HS-5 (cell line): ENCODE results near the gene DALRD3.
"Not testable (repeated sequence)": the region's sequence is repeated elsewhere in the genome, so short reads cannot be mapped to it uniquely, and the experiment has no call there.

Experiments
- DNase-seq: peaks from one replicate; pipeline ENCODE4 v3.0.0-alpha.2; 2012; ENCODE audit warnings: low read depth

Gene DALRD3

DNA sequence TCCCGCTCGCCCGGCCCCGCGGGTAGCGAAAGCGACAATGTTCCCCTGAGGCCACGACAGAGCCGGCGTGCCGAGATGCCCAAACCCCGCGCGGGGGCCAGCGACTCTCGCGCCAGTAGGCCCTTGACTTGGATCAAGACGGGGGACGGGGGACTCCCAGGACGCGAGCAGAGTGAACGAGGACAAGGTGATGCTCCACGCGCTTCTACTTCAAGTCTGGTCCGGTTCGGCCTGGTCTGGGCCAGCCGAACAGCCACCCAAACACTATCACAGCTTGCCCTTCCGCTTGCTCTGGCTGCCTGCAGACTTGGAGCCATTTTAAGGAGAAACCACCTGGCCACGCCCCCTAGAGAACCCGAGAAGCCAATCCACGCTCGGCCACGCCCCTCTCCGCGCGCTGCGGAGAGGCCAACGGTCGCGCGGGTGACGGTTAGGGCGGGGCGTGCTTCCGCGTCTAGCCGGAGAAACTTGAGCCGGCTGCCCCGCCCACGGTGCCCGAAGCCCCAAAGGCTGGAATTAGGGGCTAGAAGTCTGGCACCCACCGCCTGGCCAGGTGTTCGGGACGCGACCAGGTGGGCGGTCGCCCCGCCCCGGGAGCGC, 2.9 kb upstream of the DALRD3 start:
- peak; percentile 94 for DNase-seq

DNA sequence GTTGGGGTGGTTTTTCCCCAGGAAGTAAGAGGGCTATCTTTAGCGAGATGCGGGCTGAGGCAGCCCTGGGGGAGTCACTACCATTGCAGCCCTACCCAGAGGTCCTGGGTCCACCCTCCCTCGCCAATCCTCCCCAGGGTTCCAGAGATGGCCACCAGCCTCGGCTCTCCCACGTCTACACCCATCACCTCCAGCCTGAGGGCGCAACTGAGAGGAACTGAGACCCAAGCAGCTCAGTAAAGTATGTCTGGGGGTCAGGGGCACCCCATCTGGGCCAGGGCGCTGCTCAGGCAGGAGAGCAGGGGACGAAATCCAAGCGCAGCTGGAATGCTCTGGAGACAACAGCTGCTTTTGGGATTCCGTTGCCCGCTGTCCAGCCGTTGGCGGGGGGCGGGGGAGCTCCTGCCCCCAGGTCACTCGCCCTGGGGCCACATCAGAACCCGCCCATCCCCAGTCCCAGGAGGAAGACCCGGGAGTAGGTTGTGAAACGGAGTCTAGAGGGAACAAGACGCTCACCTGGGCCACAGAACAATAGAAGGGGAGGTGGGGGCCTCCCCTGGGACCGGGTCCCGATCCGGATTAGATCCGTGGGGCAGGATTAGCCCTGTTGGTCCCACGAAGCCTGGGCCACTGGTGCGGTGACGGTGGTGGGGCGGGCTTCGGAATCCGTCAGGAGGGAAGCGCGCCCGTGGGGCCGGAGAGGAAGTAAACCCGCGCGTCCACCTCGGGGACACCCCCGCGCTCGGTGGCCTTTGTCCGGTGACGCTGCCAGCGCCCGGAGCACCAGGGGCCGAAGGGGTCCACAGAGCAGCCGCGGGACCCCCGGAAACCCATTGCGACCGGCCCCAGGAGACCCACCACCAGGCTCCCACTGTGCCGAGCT, 2.2 kb upstream of the DALRD3 start:
- no peak for DNase-seq

DNA sequence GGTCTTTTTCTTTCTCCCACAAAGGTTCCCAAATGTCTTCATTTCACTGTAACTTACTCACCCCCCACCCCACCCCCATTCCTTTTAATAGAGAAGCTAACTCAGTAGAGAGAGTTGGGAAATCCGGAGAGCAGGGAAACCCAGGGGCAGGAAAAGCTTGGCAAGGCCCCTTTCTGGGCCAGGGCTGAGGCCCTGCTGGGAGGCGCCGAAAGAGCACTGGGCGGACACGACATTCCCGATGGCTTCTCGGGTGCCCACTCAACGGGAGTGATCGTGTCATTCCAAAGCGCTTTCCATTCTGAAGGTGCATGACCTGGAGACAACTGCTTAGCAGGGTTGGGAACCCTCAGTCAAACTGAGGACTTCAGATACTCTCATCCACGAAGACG, 1.6 kb upstream of the DALRD3 start:
- DNase-seq: no peak

DNA sequence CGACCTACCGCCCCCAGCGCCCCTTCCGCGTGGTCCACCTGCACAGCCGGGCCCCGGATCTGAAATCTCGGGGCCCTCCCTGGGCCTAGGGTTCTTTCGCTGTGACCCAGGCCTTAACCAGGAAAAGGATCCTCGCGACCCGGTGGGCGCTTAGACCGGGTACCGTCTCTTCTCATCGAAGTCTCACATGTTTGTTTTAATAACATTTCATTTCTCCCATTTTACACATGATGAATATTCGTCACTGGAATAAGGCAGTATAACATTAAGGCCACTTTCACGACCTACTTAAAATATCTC, 277 bp upstream of the DALRD3 start:
- no peak for DNase-seq

DNA sequence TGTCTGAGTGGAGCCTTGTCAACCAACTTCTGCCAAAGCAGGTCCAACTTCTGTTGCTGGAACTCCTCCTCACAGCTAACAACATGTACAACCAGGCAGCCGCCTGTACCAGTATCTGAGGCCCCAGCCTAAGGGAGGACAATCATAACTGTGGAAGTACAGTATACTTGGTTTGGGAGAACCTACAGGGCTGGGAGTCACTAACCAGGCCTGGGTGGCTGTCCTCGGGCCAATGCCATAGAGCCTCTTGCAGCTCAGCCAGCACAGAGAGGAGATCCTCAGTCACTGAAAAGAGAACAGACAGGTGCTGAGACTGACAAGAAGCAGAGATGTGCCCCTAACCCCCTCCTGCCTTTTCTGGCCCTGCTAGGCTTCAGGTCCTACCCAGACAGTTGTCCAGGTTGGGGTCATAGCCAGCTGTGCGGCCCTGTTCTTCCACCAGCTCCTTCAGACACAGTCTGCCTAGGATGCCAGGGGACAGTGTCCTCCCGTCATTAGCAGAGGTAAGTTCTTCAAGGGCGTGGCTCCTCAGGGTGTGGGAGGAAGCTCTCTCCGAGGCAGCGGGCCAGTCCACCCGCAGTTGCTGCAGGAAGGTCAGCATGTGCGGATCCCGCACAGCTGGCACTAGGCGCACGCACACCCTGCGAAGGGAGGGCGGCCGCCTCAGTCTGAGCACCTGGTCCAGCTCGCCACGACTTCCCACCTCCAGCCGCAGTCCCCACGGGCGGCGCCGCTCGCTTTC, 980 bp downstream of the DALRD3 start:
- DNase-seq: no peak

DNA sequence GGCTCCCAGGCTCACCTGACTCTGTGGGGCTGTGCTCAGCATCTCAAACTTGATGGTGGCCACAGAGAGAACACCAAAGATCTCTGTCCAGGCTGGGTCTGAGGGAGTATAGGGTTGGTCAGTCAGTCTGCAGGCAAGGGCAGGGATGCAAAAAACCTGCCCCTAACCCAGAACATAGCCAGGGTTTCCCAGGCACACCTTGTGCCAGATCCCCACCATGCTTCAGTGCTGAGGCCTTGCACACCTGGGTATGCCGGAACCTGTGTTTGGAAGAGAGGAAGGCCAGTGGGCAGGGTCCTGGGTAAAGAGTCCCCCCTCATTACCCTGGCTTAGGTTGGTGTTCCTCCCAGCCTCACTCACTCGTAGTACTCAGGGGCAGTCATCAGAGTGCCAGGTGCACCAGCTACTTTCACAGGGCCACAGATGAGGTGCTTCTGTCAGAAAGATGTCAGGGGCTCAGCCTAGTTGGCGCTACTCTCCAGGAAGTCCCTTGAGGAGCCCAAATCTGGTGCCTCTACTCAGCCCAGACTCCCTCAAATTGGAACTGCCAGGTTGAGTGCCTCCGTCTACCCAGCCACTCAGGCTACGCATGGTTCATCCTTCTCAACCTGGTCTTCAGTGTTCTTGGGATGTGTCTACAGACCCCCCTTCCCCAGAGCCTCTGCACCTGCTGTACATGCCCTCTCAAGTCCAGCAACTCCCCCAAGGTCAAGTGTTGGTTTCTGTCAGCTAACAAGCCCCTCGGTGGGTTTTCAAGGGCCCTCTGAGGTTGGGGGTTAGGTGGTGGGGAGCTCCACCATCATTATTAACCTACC, 1.8 kb downstream of the DALRD3 start:
- no peak for DNase-seq

DNA sequence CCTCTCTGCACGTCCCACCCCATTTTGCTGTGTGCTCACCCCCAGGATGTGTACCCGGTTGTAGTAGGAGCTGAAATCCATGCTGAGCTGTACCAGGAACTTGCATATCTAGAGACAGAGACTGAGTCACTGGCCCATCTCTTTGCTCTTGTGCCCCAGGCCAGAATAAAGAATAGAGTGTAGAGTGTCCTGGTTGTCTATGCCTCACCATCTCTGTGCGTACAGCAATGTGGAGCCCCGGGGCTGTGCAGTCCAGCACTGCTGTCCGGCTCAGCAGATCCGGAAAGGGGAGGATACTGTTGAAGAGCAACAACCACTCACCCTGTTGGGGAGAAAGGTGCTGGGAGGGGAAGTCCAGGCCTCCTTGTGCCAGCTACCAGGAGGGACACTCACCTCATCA, 2.6 kb downstream of the DALRD3 start:
- no peak for DNase-seq

DNA sequence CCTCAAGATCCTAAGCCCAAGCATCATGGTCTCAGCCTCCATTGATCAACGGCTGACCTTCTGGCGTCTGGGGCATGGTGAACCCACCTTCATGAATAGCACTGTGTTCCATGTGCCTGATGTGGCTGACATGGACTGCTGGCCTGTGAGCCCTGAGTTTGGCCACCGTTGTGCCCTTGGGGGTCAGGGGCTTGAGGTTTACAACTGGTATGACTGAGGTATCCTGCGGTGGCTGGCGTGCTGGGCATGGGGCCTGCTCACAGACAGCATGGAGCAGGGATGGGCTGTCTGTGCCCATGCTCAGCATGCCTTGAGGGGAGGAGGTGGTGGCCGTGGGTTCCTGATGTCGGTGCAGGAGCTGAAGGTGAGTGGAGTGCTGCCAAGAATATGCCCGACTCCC, 3.3 kb downstream of the DALRD3 start:
- no peak for DNase-seq

DNA sequence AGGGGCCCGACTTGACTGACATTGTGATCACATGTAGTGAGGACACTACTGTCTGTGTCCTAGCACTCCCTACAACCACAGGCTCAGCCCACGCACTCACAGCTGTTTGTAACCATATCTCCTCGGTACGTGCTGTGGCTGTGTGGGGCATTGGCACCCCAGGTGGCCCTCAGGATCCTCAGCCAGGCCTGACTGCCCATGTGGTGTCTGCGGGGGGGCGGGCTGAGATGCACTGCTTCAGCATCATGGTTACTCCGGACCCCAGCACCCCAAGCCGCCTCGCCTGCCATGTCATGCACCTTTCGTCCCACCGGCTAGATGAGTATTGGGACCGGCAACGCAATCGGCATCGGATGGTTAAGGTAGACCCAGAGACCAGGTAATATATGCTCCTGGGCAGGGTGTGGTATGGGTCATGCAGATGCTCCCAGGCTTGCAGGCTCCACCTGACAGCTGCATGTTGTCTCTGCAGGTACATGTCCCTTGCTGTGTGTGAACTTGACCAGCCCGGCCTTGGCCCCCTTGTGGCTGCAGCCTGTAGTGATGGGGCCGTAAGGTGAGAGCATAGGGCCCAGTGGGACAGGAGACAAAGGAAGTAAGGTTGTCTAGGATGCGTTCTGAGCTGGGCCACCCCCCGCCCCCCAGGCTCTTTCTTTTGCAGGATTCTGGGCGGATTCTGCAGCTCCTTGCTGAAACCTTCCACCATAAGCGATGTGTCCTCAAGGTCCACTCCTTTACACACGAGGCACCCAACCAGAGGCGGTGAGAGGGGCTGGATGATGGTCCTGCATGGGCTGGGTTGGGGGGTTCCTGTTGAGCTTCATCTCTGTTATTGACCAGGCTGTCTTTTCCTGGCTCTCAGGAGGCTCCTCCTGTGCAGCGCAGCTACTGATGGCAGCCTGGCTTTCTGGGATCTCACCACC, 4.4 kb downstream of the DALRD3 start:
- DNase-seq: no peak

DNA sequence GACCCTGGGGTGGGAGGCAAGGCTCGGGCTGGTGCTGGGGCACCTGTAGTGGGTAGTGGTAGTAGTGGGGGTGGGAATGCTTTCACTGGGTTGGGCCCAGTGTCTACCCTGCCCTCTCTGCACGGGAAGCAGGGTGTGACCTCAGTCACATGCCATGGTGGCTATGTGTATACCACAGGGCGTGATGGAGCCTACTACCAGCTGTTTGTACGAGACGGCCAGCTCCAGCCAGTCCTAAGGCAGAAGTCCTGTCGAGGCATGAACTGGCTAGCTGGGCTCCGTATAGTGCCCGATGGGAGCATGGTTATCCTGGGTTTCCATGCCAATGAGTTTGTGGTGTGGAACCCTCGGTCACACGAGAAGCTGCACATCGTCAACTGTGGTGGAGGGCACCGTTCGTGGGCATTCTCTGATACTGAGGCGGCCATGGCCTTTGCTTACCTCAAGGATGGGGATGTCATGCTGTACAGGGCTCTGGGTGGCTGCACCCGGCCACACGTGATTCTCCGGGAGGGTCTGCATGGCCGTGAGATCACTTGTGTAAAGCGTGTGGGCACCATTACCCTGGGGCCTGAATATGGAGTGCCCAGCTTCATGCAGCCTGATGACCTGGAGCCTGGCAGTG, 5.2 kb downstream of the DALRD3 start:
- DNase-seq: no peak

DNA sequence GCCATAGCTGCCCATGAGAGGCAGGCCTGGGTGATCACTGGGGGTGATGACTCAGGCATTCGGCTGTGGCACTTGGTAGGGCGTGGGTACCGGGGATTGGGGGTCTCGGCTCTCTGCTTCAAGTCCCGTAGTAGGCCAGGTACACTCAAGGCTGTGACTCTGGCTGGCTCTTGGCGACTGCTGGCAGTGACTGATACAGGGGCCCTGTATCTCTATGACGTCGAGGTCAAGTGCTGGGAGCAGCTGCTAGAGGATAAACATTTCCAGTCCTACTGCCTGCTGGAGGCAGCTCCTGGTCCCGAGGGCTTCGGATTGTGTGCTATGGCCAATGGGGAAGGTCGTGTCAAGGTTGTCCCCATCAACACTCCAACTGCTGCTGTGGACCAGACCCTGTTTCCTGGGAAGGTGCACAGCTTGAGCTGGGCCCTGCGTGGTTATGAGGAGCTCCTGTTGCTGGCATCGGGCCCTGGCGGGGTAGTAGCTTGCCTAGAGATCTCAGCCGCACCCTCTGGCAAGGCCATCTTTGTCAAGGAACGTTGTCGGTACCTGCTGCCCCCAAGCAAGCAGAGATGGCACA, 5.9 kb downstream of the DALRD3 start:
- DNase-seq: no peak

DNA sequence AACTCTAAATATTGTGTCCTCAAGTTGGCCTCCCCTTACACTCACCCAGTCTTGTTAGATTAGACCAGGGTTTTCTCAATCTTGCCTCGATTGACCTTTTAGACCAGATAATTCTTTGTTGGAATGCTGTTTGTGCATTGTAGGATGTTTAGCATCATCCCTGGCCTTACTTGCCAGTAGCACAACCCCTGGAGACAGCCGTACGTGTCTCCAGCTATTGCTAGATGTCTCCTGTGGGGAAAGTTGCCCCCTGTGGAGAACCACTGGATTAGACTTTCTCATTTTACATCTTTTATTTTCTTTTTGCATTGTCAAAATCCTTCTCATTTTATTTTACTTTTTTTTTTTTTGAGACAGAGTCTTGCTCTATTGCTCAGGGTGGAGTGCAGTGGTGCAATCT, 9.0 kb downstream of the DALRD3 start:
- DNase-seq: no peak

DNA sequence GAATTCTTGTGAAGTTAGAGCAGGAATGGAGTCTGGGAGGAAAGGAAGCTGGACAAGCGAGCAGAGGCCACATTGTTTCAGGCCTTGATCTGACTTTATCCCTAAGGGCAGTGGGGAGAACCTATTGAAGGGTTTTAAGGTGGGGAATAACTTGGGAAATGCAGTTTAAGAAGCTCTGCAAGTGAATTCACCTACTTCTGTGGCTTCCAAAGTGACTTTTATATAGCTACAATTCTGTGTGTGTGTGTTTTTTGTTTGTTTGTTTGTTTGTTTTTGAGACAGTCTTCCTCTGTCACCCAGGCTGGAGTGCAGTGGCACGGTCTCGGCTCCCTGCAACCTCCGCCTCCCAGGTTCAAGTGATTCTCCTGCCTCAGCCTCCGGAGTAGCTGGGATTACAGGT, 9.8 kb downstream of the DALRD3 start:
- not testable (repeated sequence) for DNase-seq

DNA sequence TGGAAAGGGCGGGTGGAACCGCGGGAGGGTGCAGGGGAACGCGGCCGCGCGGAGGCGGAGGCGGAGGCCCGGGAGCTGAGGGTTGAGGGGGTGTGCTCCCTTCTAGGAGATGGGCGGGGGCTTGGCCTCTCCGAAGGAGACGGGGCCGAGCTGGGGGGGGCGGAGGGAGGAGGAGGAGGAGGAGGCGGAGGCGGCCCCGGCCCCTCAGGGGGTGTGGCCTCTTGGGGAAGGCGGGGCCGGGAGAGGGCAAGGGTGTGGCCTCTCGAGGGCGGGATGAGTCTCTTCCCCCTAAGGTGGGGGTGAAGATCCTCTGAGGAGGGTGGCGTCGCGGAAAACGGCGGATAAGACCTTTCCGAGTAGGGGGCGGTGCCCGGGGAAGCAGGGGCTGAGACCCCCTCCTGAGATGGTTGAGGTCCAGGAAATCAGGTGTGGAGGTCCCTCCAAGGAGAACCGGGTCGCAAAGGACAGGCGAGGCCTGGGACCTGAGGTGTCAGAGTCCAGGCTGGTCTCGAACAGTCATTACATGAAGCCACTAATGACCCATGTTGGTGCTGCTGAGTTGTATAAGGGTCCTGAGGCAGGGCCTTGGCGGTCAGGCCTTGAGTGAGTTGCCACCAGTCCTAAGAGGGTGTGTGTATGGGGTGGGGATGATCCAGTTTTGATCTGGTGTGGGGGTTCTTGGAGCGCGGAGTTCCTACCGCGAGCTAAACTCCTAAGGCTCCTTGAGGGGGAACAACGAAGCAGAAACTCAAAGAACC, 10.4 kb downstream of the DALRD3 start:
- DNase-seq: peak; percentile 58

DNA sequence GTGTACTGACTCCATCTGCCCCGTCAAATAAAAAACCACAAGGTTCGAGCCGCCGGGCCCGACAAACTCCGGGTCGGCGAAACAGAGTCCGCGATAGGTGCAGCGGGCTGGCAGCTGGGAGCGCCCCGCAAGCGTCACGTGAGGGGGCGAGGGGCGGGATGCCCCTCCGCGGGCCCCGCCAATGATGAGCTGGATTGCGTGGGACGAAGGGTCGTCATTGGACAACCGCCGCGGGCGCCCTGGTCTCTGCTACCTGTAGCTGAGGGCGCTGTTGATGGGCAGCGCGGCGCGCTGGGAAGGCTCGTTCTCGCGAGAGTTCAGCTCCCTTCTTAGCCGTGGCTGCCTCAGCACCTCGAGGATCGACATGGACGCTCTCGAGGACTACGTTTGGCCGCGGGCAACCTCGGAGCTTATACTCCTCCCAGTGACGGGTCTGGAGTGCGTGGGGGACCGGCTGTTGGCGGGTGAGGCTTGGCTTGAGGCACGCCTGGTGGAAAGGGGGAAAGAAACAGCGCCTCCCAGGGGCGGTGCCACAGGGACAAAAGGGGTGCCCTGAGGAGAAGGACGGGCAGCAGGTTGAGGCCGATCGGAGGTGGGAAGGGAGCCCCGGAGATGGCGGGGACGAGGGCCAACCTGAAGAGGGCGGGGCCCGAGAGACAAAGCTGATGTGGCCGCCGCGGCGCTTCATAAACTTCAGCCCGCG, 11.2 kb downstream of the DALRD3 start, which contains the start of gene WDR6:
WDR6 (plus strand) TSS at position 324 of the 703 bp plus-strand sequence; CDS start at position 365, 41 bp downstream.
- peak; percentile 91 for DNase-seq

DNA sequence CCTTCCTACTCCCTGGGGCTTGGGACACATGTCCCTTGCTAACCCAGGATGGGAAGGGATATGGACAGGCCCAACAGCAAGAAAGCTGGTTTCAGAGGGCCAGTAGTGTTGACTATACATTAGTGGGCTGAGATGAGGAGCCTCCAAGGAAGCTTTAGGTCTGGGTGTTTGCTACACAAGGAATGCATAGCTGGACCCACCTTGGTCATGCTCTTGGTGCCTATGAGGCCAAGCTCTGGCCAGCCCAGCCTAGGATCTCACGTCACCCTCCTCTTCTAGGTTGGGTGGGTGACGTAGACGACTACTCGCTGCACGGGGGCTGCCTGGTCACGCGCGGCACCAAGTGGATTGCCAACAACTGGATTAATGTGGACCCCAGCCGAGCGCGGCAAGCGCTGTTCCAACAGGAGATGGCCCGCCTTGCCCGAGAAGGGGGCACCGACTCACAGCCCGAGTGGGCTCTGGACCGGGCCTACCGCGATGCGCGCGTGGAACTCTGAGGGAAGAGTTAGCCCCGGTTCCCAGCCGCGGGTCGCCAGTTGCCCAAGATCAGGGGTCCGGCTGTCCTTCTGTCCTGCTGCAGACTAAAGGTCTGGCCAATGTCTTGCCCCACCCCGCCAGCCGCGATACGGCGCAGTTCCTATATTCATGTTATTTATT, 11.8 kb downstream of the DALRD3 start:
- no peak for DNase-seq

DNA sequence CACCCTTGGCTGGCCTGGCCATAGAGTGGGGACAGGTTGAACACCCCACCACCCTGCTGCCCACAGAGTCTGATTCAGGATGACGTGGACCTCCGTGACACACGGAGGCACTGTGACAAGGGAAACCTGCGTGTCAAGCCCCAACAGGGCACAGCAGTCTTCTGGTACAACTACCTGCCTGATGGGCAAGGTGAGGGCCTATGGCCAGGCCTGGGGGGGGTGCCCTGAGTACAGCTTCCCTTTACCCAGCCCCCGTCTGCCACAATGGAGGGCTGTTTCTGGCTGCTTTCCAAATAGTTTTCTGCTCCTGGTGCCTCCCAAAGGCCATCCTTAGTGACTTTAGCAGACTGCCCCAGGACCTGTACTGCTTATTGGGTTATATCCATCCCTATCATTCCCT, 12.4 kb downstream of the DALRD3 start:
- no peak for DNase-seq

DNA sequence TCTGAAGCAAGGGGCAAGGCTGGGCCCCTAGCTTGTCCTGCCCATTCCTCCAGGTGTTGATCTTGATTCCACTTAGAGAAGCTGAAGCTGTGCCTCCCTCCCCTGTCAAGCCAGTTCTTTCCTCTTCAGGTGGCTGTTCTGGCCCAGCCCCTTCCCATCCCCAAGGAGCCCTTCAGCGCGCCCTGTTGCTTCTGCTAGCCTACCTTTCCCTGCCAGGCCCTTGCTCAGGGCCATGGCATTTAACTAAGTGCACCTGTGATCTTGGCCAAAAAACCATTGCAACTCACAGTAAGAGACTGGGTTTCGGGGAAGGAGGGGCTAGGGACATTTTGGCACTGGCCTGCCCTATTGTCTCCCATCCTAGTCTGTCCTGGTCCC, 13.1 kb downstream of the DALRD3 start:
- DNase-seq: no peak
